ENCODE data around the gene SPIN2B.

SPIN2B gene

GRCh38 chrX:57070185-57070984 is 51.0 kb downstream of the SPIN2B start:
- DNase-seq = no peak
